Cortex of kidney (tissue), 1 donor: ENCODE data around the gene ALOX15.
"Not testable (repeated sequence)": the region's sequence is repeated elsewhere in the genome, so short reads cannot be mapped to it uniquely, and the experiment has no call there.

Experiments used
- DNase-seq: peaks from one replicate; lab custom pipeline; 2025; lab: John Stamatoyannopoulos, UW

ALOX15 gene

DNA sequence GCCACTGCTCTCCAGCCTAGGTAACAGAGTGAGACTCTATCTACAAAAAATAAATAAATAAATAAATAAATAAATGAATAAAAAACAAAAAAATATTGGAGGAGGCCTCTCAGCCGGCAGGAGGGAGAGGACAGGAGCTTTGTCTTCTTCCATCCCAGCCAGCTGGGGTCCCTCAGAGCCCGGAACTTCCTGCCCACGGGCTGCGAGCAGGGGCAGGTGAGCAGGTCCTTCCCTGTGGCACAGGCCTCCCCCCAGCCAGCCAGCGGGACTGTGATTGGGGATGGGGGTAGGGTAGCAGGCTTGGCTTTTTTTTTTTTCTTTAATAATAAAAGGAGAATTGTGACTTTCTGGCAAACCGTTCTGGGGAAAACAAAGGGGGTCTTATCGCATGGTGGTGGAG, 47.1 kb downstream of the ALOX15 start:
- DNase-seq = no peak

GRCh38 chr17:4593021-4593421, 48.5 kb downstream of the ALOX15 start:
- no peak for DNase-seq

DNA sequence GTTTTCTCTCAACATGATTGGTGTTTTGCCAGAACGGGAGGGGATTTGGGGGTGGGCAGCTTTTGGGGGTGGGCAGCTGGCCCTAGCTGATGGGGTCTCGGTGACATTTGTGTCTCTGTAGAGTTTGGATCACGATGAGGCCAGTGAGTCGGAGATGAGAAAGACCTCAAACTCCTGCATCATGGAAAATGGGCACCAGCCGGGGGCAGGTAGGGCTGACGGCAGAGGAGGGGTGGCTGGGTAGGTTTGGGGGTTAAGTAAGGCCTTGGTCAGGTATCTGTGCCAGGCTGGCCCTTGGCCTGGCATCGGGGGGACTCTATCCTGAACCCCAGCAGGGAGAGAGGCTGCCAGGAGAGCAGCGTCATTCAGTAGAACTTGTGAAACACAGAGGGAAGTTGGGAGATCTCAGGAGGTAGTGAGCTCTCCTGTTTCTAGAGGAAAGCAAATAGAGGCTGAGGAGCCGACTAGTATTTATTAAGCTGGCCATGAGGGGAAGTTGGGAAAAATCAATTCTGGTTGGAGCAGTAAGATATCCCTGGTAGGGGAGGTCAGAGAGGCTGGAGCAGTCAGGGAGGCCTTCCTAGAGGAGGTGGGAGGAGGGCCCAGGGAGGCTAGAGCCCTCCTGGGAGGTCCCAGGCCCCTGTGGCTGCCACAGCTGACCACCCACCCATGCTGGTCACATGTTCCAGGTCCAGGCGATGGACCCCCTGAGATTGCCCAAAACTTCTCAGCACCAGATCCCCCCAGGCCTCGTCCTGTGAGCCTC, 49.1 kb downstream of the ALOX15 start:
- DNase-seq = no peak

- no peak for DNase-seq
Measured at GRCh38 chr17:4591529-4591928, 49.9 kb downstream of the ALOX15 start.

DNA sequence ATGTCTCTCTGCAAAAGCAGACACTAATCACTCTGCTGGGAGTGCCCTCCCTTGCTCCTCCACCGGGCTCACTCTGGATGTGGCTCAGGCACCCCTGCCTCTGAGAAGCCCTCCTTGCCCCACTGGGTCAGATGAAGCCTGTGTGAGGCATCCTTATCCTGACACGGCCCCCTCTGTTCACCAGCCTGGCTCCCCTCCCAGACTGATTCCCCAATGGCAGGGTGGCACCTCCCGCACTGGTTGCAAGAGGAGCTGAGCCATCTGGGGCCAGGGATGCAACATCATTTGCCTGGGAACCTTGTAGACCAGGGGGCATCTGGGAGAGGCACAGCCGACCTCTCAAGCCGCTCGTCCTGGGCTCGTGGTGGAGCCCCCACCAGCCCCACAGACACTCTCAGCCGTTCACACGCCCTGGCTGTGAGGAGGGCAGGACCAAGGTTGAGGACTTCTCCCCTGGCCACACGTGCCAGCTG, 50.5 kb downstream of the ALOX15 start:
- no peak for DNase-seq

GRCh38 chr17:4590042-4590441, 51.4 kb downstream of the ALOX15 start:
- not testable (repeated sequence) for DNase-seq

- no peak for DNase-seq
Measured at GRCh38 chr17:4588898-4589625, 52.4 kb downstream of the ALOX15 start.

GRCh38 chr17:4588391-4588790, 53.1 kb downstream of the ALOX15 start:
- no peak for DNase-seq

GRCh38 chr17:4587803-4588202, 53.7 kb downstream of the ALOX15 start:
- no peak for DNase-seq

DNA sequence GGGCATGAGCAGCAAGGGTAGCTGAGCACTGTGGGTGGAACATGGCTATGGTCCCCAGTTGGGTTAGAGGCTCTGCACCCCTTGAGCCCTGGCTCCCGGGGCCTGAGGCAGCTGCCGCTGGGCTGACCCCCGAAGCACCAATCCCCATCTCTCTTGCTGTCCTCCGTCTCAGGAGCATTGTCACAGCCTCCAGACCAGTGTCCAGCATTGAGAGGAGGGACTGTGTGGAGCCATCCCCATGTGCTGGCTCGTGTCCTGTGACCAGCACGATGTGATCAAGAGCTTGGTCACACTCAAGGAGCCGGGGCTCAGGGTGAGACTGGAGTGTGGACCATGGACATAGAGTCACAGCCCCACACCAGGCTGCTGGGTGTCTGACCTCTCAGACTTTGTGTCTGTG, 54.3 kb downstream of the ALOX15 start:
- no peak for DNase-seq

- DNase-seq = no peak
Measured at GRCh38 chr17:4586043-4586442, 55.4 kb downstream of the ALOX15 start.

- no peak for DNase-seq
Measured at GRCh38 chr17:4585638-4585994, 55.9 kb downstream of the ALOX15 start.

- no peak for DNase-seq
Measured at GRCh38 chr17:4584917-4585637, 56.4 kb downstream of the ALOX15 start.

DNA sequence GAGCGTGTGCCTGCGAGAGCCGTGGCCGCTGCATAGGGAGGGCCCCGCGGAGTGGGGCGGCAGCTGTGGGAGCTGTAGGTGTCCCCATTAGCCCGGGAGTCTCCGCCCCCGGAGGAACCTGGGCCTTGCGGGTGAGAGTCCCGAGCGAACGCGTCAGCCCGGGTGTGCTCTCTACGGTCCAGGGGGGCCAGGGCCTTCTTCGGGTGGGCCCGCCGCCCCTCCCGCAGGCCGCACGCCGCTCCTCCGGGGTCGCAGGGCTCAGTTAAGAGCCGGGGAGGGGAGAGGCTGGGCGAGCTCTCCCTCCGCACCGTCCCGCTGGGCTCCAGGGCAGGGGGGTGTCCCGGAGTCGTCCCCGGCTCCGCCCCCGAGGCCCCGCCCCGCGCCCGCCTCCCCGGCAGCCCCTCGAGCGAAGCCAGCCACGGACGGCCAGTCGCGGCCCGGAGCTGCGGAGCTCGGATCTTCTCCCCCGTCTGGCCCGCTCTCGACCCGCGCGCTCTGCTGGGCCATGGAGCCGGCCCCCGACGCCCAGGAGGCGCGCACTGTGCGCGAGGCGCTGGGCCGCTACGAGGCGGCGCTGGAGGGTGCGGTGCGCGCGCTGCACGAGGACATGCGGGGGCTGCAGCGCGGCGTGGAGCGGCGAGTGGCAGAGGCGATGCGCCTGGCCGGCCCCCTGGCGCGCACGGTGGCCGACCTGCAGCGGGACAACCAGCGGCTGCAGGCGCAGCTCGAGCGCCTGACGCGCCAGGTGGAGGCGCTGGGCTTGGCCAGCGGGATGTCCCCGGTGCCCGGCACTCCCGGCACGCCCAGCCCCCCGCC, 57.2 kb downstream of the ALOX15 start, which contains the start of gene SMTNL2:
Gene SMTNL2, plus strand, starts transcription at position 429 of the 816 bp plus-strand sequence. Its CDS starts 77 bp downstream, at position 506.
- no peak for DNase-seq

GRCh38 chr17:4583782-4584100, 57.7 kb downstream of the ALOX15 start:
- DNase-seq = no peak

- no peak for DNase-seq
Measured at GRCh38 chr17:4583206-4583605, 58.3 kb downstream of the ALOX15 start.

- no peak for DNase-seq
Measured at GRCh38 chr17:4582691-4583090, 58.8 kb downstream of the ALOX15 start.

DNA sequence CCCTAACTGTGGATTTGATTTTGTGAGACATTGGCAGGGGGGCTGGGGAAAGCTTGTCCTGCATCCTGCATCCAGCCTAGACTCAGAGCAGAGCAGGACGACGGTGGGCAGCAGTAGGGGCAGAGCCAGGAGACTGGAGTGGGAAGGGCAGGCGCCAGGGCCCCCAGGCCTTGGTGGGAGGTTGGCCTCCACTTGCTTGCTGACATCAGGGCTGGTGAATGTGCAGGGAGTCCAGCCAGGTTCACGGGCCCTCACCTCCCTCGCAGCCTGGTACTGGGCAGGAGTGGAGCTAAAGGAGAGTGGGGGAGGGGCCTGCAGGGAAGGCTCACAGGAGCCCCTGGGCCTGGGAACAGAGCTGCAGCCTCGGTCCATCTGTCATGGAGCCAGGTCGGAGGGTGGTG, 59.4 kb downstream of the ALOX15 start:
- DNase-seq = no peak
